Left renal pelvis (tissue), 4 donors: ENCODE data around the gene PLAAT2. TPM values are rescaled to one million over a fixed set of nuclear protein-coding genes. Genes with fewer than 3 reads are reported as not detected.
"Not testable (repeated sequence)": the region's sequence is repeated elsewhere in the genome, so short reads cannot be mapped to it uniquely, and the experiment has no call there.

Experiments used
- DNase-seq, 4 donors: peaks; one replicate each; pipeline ENCODE4 v3.0.0-alpha.2; 2013; ENCODE audit warnings: low read depth in 4 of 4, low spot score in 3 of 4
- polyA plus RNA-seq, 4 donors: library from polyadenylated mRNA; unstranded; fragments of 120-200 nt; gene quantifications; one replicate each; pipeline ENCODE4 v1.2.1, GENCODE V29; 2013; ENCODE audit not compliant: insufficient read length in 4 of 4

PLAAT2 gene
- under 1 TPM in 3 of 4 donors, not detected in 1; 0.30 to 0.73 (median 0.34) TPM for polyA plus RNA-seq

GRCh38 chr11:63563201-63564055 lies at the start of gene PLAAT2:
PLAAT2 (minus strand) TSS chr11:63563379; CDS start chr11:63563324, 55 bp downstream.
- no peak for DNase-seq

- no peak for DNase-seq
Measured at GRCh38 chr11:63612181-63612580, 49.0 kb upstream of the PLAAT2 start.

GRCh38 chr11:63611395-63611747 lies 48.2 kb upstream of the PLAAT2 start:
- no peak for DNase-seq

- no peak for DNase-seq
Measured at GRCh38 chr11:63610604-63611394, 47.6 kb upstream of the PLAAT2 start.

GRCh38 chr11:63609971-63610580 lies 46.9 kb upstream of the PLAAT2 start:
- DNase-seq, result no peak

GRCh38 chr11:63609536-63609935 lies 46.4 kb upstream of the PLAAT2 start:
- DNase-seq, result no peak

GRCh38 chr11:63608353-63609345 lies 45.5 kb upstream of the PLAAT2 start:
- DNase-seq, result no peak

GRCh38 chr11:63603180-63603518 lies 40.0 kb upstream of the PLAAT2 start:
- DNase-seq, result no peak

- DNase-seq, result not testable (repeated sequence)
Measured at GRCh38 chr11:63602290-63603179, 39.4 kb upstream of the PLAAT2 start.

GRCh38 chr11:63599211-63600122 lies 36.3 kb upstream of the PLAAT2 start:
- no peak for DNase-seq

- DNase-seq, result no peak
Measured at GRCh38 chr11:63598556-63598955, 35.4 kb upstream of the PLAAT2 start.

- DNase-seq, result no peak
Measured at GRCh38 chr11:63595296-63595695, 32.1 kb upstream of the PLAAT2 start.

- no peak for DNase-seq
Measured at GRCh38 chr11:63592975-63593395, 29.8 kb upstream of the PLAAT2 start.

GRCh38 chr11:63590024-63590788 lies 27.0 kb upstream of the PLAAT2 start:
- no peak for DNase-seq

GRCh38 chr11:63589000-63589399 lies 25.8 kb upstream of the PLAAT2 start:
- no peak for DNase-seq

GRCh38 chr11:63586451-63587166 lies 23.4 kb upstream of the PLAAT2 start:
- no peak for DNase-seq

- DNase-seq, result no peak
Measured at GRCh38 chr11:63583357-63583677, 20.1 kb upstream of the PLAAT2 start.
